ENCODE results near the gene RNF144A.

DNA sequence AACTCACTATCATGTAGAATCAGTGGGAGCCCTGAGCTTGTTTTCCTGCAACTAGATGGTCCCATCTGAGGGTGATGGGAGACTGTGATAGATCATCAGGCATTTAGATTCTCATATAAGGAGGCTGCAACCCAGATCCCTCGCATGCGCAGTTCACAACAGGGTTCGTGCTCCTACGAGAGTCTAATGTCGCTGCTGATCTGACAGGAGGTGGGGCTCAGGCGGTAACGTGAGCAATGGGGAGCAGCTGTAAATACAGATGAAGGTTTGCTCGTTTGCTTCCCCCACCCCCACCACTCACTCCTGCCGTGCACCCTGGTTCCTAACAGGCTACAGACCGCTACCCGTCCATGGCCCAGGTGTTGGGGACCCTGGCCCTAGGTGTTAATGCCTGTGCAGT is 113.6 kb downstream of the RNF144A start:
- TF ChIP-seq, protein P1, sequence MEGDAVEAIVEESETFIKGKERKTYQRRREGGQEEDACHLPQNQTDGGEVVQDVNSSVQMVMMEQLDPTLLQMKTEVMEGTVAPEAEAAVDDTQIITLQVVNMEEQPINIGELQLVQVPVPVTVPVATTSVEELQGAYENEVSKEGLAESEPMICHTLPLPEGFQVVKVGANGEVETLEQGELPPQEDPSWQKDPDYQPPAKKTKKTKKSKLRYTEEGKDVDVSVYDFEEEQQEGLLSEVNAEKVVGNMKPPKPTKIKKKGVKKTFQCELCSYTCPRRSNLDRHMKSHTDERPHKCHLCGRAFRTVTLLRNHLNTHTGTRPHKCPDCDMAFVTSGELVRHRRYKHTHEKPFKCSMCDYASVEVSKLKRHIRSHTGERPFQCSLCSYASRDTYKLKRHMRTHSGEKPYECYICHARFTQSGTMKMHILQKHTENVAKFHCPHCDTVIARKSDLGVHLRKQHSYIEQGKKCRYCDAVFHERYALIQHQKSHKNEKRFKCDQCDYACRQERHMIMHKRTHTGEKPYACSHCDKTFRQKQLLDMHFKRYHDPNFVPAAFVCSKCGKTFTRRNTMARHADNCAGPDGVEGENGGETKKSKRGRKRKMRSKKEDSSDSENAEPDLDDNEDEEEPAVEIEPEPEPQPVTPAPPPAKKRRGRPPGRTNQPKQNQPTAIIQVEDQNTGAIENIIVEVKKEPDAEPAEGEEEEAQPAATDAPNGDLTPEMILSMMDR (conservative IDR thresholded peaks at IDR 0.05; ENCODE audit: low read length): no peak
- TF ChIP-seq EZH2phosphoT487 (IDR thresholded peaks at IDR 0.05; ENCODE audit: borderline replicate concordance): no peak
